GM23248 (cell line): ENCODE results near the gene VDAC1.

Experiments
- EZH2 ChIP-seq: fragments of 200-600 bp; sonication (generic); IDR thresholded peaks from 2 replicates; pipeline ENCODE4 v1.6.1; 2018; ENCODE audit warnings: antibody characterized with exemption, mild to moderate bottlenecking; ENCODE audit not compliant: insufficient read depth, poor library complexity, severe bottlenecking
- EZH2phosphoT487 ChIP-seq: fragments of 200-600 bp; sonication (generic); IDR thresholded peaks from 2 replicates; pipeline ENCODE4 v1.6.1; 2018; ENCODE audit warnings: antibody characterized with exemption, moderate library complexity, mild to moderate bottlenecking, low read depth; ENCODE audit not compliant: insufficient read depth

DNA sequence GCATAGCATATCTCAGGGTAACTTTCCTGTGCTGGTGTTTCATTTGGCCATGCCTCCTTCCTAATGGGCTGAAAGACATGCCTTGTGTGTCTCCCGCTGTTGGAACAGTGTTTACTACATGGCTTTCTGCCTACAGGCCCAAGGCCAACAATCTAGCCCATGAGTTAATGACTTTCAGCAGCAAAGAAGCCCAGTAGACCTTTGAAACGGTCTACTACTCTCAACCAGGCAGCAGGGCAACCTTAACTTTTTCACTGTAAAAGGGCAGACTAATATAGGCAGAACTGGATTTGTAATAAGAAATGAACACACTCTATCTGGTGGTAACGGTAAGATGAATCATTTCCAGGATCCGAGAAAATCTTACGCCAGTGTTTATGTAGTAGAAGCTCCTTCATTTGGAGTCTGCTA, 57.3 kb downstream of the VDAC1 start:
- TF ChIP-seq EZH2phosphoT487 (no peak), EZH2 (no peak)
